Renal cortical epithelial cell (primary cell): Measurements from ENCODE around the gene MACROH2A1. TPM values are rescaled to one million over a fixed set of nuclear protein-coding genes. Genes with fewer than 3 reads are reported as not detected.

Experiments used
- total RNA-seq: library from RNA; depleted of rRNA; stranded (reverse); fragments of >200 nt; gene quantifications from 2 replicates; pipeline ENCODE4 v1.2.3, GENCODE V29; 2014

Gene MACROH2A1
- total RNA-seq, 1 donor from 2014 or later = 282 TPM

Other genes with a start within 250 kb of the MACROH2A1 start
- gene DCANP1, start 48.1 kb upstream of the MACROH2A1 start, total RNA-seq = not detected in 2 replicates
- not detected in 2 replicates for gene TIFAB, start 53.1 kb upstream of the MACROH2A1 start, total RNA-seq
- not detected in 2 replicates for gene NEUROG1, start 136.7 kb upstream of the MACROH2A1 start, total RNA-seq
- 0.69 and 51.1 TPM in 2 replicates for gene CXCL14, start 179.8 kb upstream of the MACROH2A1 start, total RNA-seq